GM21526 (cell line): ENCODE measurements around the gene RNGTT.
"Not testable (repeated sequence)": the region's sequence is repeated elsewhere in the genome, so short reads cannot be mapped to it uniquely, and the experiment has no call there.

Experiments
- ATAC-seq: cut with Tn5 transposase; IDR thresholded peaks from one replicate; pipeline ENCODE4 v1.9.1; 2021; ENCODE audit warnings: moderate library complexity; ENCODE audit not compliant: unreplicated experiment, low FRiP score

Gene RNGTT

GRCh38 chr6:88869263-88870020 lies 94.0 kb downstream of the RNGTT start:
- ATAC-seq: no peak

GRCh38 chr6:88867841-88868731 lies 95.3 kb downstream of the RNGTT start:
- no peak for ATAC-seq

GRCh38 chr6:88866856-88867255 lies 96.6 kb downstream of the RNGTT start:
- ATAC-seq: no peak

- no peak for ATAC-seq
Observed at GRCh38 chr6:88865275-88865674, 98.1 kb downstream of the RNGTT start.

DNA sequence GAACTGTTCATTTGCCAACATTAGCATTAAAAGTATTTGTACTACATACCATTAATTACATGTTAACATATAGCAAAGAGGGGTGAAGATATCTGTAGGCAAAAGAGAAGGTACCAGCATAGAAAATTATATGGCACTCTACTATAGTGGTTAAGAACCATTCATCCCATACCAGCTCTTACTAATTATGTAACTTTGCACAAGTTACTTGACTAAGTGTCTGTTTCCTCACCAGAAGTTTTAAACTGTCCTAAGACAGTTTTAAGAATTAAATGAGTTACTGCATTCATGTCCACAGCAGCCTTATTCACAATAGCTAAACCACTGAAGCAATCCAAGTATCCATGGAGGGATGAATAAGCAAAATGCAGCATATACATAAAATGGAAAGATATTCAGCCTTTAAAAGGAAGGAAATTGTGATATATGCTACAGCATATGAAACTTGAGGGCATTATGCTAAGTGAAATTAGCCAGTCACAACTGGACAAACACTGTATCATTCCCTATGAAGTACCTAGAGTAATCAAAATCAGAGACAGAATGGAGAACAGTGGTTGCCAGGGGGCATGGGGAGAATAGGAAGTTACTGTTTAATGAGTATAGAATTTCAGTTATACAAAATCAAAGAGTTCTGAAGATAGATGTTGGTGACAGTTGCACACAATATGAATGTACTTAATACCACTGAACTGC lies 98.9 kb downstream of the RNGTT start:
- no peak for ATAC-seq

- ATAC-seq: no peak
Observed at GRCh38 chr6:88860310-88860709, 103.1 kb downstream of the RNGTT start.

DNA sequence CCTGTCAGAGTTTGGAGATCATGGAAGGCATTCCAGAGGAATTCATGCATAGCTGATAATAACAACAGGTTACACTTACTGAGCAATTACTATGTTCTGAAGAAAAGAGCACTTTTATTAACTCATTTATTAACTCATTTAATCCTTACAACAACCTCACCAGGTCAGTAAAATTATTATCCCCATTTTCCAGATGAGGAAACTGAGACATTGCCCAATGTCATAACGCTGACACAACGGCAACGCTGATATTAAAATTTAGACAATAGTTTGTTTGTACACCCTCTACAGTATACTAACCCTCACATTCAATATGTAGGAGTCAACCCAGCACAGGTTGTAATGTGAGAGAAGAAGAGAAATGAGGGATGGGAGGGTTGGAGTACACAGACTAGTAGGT lies 105.0 kb downstream of the RNGTT start:
- ATAC-seq: no peak

- ATAC-seq: no peak
Observed at GRCh38 chr6:88856566-88856965, 106.9 kb downstream of the RNGTT start.

DNA sequence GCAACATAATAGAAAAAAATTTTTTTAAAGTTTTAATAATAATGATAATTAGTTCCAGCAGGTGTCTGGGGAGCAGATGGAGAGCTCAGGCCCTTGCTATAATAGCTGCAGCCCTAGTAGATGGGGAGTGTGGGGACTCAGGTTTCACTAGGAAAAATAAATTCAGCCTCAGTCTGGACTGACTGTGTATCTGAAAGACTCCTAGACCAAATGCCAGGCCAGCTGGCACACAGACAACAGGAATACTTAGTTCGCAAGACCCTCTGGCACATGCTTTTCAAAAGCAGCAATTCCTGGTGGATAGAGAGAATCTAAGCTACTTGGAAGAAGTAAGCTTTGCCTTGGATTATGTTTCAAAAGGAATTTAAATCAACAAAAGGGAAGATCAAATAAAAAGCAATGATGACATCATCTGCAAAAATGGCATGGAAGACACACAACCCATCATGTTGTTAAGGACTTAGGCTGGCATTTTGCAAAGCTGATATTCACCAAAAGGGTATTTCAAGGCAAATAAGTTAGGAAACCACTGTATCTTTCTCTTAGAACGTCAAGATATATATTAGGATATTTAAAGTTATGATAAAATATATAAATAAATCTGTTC lies 107.8 kb downstream of the RNGTT start:
- ATAC-seq: no peak

- ATAC-seq: no peak
Observed at GRCh38 chr6:88852775-88853174, 110.6 kb downstream of the RNGTT start.

DNA sequence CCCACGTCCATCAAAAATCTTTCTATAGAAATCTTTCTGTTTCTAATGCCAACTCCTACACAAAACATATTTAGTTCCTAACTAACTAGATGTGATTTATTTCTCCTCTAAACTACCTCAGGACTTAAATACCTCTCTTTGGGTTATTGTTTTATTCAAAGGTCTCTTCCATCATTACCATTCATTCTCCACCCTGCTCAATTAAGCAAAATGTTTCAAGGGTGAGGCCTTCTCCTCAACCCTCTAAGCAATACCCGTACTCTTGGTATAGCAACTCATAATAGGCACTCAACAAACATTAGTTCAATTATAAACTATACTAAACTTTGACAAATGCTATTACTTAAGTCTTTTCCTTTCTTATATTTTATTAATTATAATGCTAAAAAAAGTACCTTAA lies 111.4 kb downstream of the RNGTT start:
- no peak for ATAC-seq

DNA sequence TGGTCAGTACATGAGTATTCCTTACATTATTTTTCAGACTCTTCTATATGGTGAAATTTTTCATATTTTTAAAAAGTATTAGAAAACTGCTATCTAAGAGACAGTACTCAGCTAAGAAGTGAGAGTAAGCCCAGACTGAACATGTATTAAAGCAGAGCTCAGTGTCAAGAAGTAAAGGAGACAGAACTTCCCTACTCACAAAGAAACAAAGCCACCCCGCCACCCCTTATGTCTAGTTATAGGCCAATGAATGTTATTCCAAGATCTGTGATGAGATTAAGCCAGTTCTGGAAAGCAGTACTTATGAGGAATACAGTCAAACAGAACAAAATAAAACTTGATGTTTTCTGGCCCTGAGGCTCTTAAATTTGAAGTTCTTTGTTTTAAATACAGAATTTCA lies 114.5 kb downstream of the RNGTT start:
- no peak for ATAC-seq

DNA sequence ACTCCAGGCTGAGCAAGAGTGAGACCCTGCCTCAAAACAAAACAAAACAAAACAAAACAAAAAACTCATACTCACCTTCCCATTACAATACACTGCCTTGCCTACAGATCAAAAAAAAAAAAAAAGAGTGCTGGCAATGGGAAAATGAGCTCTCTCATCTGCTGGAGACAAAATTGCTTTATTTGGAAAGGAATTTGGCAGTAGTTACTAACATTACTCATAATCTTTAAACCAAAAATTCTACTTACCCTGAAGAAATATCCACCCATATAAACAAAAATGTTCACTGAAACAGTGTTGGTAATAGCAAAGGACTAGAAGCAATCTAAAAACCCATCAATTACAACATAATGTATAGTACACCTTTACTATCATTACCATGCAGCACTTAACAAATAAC lies 120.4 kb downstream of the RNGTT start:
- ATAC-seq: no peak

DNA sequence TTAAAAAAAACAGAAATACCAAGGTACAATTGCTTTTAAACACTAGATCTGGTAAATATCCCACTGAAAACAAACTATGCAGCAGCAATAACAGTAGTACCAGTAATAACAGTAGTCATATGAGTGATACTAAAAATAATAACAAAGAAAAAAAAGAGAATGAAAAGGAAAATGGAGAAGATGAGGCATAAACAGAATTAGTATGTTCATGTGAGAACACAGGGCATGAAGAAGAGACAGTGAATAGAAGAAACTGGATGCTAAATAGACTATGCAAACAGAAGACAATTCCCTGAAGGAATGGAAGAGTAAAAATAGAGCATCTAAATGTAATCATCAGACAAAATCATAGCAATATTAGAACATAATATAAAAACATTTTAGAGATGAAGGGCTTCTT lies 121.1 kb downstream of the RNGTT start:
- ATAC-seq: no peak

GRCh38 chr6:88840796-88841539 lies 122.5 kb downstream of the RNGTT start:
- no peak for ATAC-seq

GRCh38 chr6:88840289-88840688 lies 123.1 kb downstream of the RNGTT start:
- ATAC-seq: no peak

- no peak for ATAC-seq
Observed at GRCh38 chr6:88839280-88839679, 124.1 kb downstream of the RNGTT start.

- no peak for ATAC-seq
Observed at GRCh38 chr6:88835210-88835609, 128.2 kb downstream of the RNGTT start.

DNA sequence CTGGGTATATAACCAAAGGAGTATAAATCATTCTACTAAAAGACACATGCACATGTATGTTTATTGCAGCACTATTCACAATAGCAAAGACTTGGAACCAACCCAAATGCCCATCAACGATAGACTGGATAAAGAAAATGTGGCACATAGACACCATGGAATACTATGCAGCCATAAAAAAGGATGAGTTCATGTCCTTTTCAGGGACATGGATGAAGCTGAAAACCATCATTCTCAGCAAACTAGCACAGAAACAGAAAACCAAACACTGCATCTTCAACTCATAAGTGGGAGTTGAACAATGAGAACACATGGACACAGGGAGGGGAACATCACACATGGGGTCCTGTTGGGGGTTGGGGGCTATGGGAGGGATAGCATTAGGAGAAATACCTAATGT lies 130.3 kb downstream of the RNGTT start:
- not testable (repeated sequence) for ATAC-seq

DNA sequence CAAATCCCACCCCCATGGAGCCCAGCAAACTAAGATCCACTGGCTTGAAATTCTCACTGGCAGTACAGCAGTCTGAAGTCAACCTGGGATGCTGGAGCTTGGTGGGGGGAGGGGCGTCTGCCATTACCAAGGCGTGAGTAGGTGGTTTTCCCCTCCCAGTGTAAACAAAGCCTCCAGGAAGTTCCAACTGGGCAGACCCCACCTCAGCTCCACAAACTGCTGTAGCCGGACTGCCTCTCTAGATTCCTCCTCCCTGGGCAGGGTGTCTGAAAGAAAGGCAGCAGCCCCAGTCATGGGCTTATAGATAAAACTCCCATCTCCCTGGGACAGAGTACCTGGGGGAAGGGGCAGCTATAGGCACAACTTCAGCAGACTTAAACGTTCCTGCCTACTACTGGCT lies 135.8 kb downstream of the RNGTT start:
- not testable (repeated sequence) for ATAC-seq
